ENCODE results near the gene SGIP1.
"Not testable (repeated sequence)": the region's sequence is repeated elsewhere in the genome, so short reads cannot be mapped to it uniquely, and the experiment has no call there.

SGIP1 gene

DNA sequence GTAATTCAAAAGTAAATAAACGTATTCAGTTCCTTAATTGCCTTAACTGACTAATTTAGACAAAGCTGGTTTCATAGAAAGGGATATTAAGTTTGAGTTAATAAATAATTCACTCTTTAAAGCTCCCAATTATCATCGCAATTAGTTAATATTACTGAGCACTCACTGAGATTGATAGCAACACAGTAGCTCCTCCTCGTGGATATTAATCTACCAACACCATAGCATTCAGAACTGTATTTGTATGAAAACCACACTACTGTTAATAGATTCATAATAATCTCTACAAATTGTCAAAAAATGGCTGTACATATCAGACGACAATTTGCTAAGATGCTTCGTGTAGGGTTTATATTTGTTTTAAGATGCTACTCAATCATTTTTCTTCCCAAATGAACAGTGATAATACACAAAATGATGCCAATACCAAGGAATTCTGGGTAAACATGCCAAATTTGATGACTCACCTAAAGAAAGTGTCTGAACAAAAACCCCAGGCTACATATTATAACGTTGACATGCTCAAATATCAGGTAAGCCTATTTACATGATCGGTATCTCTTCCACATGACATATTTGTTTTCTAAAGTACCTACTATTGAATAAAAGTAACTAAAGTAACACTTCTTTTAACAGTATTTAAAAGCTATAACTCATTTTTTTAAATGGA, 199.5 kb downstream of the SGIP1 start:
- DNase-seq = no peak

DNA sequence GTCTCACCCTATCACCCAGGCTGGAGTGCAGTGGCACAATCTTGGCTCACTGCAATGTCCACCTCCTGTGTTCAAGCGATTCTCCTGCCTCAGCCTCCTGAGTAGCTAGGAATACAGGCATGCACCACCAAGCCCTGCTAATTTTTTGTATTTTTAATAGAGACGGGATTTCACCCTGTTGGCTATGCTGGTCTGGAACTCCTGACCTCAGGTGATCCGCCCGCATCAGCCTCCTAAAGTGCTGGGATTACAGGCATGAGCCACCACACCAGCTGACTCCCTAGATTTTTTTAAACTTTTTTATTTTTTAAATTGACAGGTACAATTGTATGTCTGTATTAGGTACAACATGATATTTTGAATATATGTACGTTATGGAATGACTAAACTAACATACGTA, 200.6 kb downstream of the SGIP1 start:
- not testable (repeated sequence) for DNase-seq

GRCh38 chr1:66737836-66738235, 203.9 kb downstream of the SGIP1 start:
- no peak for DNase-seq

GRCh38 chr1:66739401-66740157, 205.6 kb downstream of the SGIP1 start:
- no peak for DNase-seq

GRCh38 chr1:66745451-66745850, 211.5 kb downstream of the SGIP1 start:
- no peak for DNase-seq

GRCh38 chr1:66747501-66747900, 213.5 kb downstream of the SGIP1 start:
- DNase-seq = no peak

DNA sequence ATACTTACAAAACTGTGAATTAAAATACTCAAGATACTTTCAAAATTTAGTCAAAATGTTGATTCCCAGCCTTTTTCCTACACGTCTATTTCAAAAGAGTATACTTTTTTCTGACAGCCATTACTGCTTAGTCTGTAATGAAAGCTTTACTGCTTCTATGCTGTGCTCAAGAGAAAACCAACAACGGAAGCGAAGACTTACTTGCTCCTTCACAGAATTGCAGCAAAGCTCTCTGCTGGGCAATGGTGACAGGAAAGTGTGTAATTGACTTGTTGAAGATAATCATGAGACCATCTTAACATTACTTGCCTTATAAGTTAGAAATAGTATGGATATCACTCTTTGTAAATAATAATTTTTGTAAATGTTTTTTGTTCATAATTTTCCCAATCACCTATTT, 216.6 kb downstream of the SGIP1 start:
- no peak for DNase-seq

GRCh38 chr1:66751160-66751559, 217.2 kb downstream of the SGIP1 start:
- DNase-seq = no peak

DNA sequence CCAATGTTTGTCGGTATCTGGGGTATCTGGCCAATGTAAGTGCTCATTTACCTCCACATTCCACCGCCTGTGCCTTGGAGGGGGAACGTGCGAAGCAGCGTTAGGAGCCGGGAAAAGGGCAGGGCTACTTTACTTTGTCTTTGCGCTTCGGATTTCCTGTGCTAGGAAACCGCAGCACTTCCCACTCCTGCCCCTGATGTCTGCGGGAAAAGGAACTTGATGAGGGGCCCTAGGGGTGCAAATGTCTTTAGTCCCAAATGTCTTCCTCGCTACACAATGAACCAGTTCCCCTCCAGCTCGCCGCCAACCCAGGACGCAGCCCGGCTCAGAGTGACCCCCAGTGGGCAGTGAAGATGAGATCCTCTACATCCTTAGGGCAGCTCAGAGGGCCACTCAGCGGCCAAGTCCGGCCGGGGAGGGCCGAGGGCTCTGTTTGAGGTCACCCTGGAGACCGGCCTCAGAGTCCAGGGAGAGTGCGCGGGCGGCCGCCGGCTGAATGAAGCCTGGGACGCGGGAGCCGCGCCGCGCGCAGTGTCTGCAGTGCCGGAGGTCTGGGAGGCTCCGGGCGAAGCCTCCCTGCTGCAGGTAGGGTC, 218.1 kb downstream of the SGIP1 start, which contains the start of gene DYNLT5:
DYNLT5 (plus strand) TSS at position 460 of the 593 bp plus-strand sequence. CDS start 2,200 bp downstream, outside the sequence.
- no peak for DNase-seq

DNA sequence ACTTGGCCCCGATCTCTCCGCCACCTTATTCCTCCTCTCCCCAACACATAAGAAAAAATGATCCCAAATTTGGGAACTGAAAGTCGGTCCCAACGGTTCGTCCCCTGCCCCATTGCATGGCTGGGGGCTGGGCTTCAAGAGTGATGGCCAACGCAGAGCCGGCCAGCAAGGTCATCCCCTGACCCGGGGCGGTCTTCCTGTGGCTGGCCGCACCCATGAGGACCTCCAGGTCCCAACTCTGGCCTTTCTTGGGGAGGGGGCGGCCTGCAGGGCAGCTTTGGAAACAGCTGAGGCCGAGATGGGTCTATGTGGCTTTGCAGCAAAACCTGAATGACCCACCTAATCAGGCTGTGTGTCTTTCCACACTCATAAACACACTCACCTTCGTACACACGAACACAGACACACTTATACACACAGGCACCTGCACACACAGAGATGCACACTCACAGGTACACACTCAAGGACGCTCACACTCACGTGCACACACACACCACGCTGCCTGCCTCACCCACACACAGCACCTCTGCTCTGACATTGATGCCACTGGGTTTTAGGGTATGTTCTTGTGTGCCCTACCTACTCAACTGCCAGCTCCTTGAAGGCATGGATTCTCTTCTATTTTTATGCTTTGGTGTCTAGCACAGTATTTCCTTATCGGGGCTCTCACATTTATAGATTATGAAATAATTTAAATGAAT, 218.9 kb downstream of the SGIP1 start:
- DNase-seq = no peak

GRCh38 chr1:66757722-66758240, 223.8 kb downstream of the SGIP1 start:
- no peak for DNase-seq

DNA sequence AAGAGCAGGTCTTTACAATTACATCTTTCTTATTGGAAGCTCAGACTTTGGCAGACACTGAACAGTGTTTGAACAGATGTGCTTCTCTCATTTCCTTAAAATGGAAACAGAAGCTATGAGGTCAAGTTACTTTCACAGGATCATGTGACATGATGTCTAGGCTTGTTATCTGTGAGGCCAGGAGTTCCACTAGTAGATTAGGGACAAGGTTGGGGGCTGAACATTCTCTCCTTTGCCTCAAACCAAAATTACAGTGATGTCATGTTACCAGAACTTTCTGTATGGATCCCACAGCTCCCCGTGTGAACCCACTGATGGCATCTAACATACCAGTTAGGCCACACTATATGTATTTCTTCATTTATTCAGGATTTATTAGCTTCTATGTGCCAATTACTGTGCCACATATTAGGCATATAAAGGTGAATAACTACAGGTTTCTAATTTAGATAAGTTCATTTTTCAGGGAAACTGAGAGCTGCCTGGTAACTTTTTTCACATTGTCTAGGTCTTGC, 224.3 kb downstream of the SGIP1 start:
- peak; percentile 77 for DNase-seq

GRCh38 chr1:66760506-66760905, 226.6 kb downstream of the SGIP1 start:
- no peak for DNase-seq

- DNase-seq = peak; percentile 35
Observed at GRCh38 chr1:66761221-66761620, 227.3 kb downstream of the SGIP1 start.

DNA sequence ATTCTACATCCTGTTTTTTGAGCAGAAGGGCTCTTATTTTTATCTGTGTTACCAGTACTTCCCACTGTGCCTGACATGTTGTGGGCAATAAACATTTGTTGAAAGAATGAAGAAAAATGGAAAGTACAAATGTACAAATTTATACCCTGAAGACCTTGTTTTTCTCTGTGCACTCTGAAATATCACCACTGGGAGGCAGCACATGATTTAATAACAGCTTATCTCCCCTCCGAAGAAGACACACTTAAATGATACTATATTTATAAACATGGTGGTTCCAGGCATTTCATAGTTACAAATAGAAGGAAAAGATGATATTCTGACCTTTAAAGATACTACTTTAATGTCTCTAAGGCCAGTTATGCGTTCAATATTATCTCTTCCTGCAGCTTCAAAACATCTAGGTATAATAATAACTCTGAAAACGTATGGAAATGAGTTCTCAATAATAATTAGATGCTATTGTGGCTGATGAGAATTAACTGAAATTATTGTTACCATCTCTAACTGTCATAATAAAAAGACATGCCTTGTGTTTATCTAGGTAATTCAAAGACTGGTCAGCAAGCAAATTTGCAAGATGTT, 231.1 kb downstream of the SGIP1 start:
- DNase-seq = peak; percentile 86

- DNase-seq = no peak
Observed at GRCh38 chr1:66767626-66768025, 233.7 kb downstream of the SGIP1 start.

- peak; percentile 64 for DNase-seq
Observed at GRCh38 chr1:66768965-66769364, 235.0 kb downstream of the SGIP1 start.

- DNase-seq = peak; percentile 85
Observed at GRCh38 chr1:66769512-66770229, 235.7 kb downstream of the SGIP1 start.

GRCh38 chr1:66770240-66770639, 236.3 kb downstream of the SGIP1 start:
- DNase-seq = peak; percentile 53

DNA sequence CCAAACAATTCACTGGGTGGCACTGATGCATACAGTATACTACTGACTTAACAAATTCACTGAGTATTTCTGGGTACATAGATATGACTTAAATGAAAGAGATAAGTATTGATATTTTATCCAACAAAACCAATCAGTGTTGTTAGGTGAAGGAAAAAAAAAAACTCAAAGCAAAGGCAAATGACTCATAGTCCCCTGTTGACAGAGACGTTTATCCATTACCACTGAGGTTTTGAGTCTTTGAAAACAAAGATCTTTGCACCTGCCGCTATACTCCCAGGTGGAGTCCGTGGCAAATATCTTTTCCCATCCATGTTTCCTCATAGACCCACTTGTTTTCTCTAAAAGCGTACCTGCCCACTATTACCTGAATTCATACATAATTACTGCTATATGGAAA, 236.7 kb downstream of the SGIP1 start:
- DNase-seq = peak; percentile 91

DNA sequence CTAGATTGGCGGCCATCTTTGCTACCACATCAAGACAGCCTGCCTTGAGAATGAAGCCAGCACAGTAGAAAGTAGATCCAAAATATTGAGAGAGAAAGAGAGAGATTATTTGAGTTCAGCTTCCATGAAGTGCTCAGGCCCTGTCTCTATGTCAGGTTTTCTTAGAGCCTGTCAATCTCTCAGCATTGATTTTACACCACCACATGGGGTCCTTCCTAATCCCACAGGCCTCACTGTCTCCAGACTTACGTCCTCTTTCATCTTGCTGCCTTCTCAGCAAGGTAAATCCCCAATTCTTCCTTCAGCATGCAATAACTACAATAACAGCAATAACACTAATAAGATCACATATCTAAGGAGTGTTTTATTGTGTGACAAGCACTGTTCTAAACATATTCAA, 239.3 kb downstream of the SGIP1 start:
- no peak for DNase-seq

- DNase-seq = no peak
Observed at GRCh38 chr1:66774438-66774837, 240.5 kb downstream of the SGIP1 start.
